Loucy (cell line): ENCODE data around the gene RAB30.

Source experiments
- H2AFZ ChIP-seq: fragments of 200-600 bp; sonication (generic); 2 replicates; pipeline ENCODE4 v1.6.0; 2016; ENCODE audit warnings: antibody characterized with exemption, mild to moderate bottlenecking, low read length, moderate library complexity
- H3F3A ChIP-seq: fragments of 200-600 bp; 2 replicates; pipeline ENCODE4 v1.6.0; 2016; ENCODE audit warnings: antibody characterized with exemption, low read depth, mild to moderate bottlenecking
- H3K27me3 ChIP-seq: fragments of 200-600 bp; sonication (generic); 2 replicates; pipeline ENCODE4 v1.6.1; 2014; ENCODE audit warnings: low read length, mild to moderate bottlenecking; ENCODE audit not compliant: insufficient read depth, poor library complexity, severe bottlenecking
- H3K36me3 ChIP-seq: fragments of 200-600 bp; sonication (generic); 2 replicates; pipeline ENCODE4 v1.6.1; 2016; ENCODE audit warnings: low read length; ENCODE audit not compliant: insufficient read depth
- H3K4me1 ChIP-seq: fragments of 200-600 bp; sonication (generic); 2 replicates; pipeline ENCODE4 v1.5.1; 2014; ENCODE audit warnings: low read length, mild to moderate bottlenecking; ENCODE audit not compliant: insufficient read depth, poor library complexity, severe bottlenecking
- H3K4me2 ChIP-seq: fragments of 200-600 bp; sonication (generic); 2 replicates; pipeline ENCODE4 v1.6.0; 2014; ENCODE audit warnings: antibody characterized with exemption, low read length, low read depth, mild to moderate bottlenecking; ENCODE audit not compliant: poor library complexity, severe bottlenecking
- H3K4me3 ChIP-seq: fragments of 200-600 bp; sonication (generic); 2 replicates; pipeline ENCODE4 v1.5.1; 2014; ENCODE audit warnings: low read length, mild to moderate bottlenecking, mixed read lengths; ENCODE audit not compliant: poor library complexity, severe bottlenecking
- H3K79me2 ChIP-seq: fragments of 200-600 bp; sonication (generic); 2 replicates; pipeline ENCODE4 v1.6.1; 2014; ENCODE audit warnings: low read length; ENCODE audit not compliant: insufficient read depth
- H3K9ac ChIP-seq: fragments of 200-600 bp; sonication (generic); 2 replicates; pipeline ENCODE4 v1.6.0; 2014; ENCODE audit warnings: mild to moderate bottlenecking, low read depth, low read length, moderate library complexity; ENCODE audit not compliant: poor library complexity, severe bottlenecking
- H3K9me2 ChIP-seq: fragments of 200-600 bp; sonication (generic); replicated peaks from 2 replicates; pipeline ENCODE4 v1.6.1; 2016; ENCODE audit warnings: low read depth, low read length, mixed read lengths
- H3K9me3 ChIP-seq: fragments of 200-600 bp; sonication (generic); 2 replicates; pipeline ENCODE4 v1.6.1; 2014; ENCODE audit warnings: mild to moderate bottlenecking, antibody characterized with exemption, low read length, low read depth; ENCODE audit not compliant: insufficient read depth
- H4K20me1 ChIP-seq: fragments of 200-600 bp; sonication (generic); 2 replicates; pipeline ENCODE4 v1.6.0; 2014; ENCODE audit warnings: antibody characterized with exemption, low read length, mild to moderate bottlenecking; ENCODE audit not compliant: insufficient read depth, poor library complexity, severe bottlenecking
- EZH2phosphoT487 ChIP-seq: fragments of 200-600 bp; IDR thresholded peaks from 2 replicates; pipeline ENCODE4 v1.6.1; 2018; ENCODE audit warnings: antibody characterized with exemption, mild to moderate bottlenecking, moderate library complexity, borderline replicate concordance
- TF ChIP-seq, protein P1 (sequence below): fragments of 200-600 bp; sonication (generic); conservative IDR thresholded peaks from 2 replicates; pipeline ENCODE4 v1.5.1; 2014; ENCODE audit warnings: mild to moderate bottlenecking, antibody characterized with exemption, low read length

The RAB30 gene

GRCh38 chr11:82981852-82982251 is 89.8 kb downstream of the RAB30 start:
- no peaks in the 10 kb centered on the region for H4K20me1 ChIP-seq
- H2AFZ ChIP-seq, result no peak overlapping the region
- no peaks in the 10 kb centered on the region for H3K79me2 ChIP-seq
- H3K9me2 ChIP-seq, result no peaks in the 10 kb centered on the region
- TF ChIP-seq, protein P1, sequence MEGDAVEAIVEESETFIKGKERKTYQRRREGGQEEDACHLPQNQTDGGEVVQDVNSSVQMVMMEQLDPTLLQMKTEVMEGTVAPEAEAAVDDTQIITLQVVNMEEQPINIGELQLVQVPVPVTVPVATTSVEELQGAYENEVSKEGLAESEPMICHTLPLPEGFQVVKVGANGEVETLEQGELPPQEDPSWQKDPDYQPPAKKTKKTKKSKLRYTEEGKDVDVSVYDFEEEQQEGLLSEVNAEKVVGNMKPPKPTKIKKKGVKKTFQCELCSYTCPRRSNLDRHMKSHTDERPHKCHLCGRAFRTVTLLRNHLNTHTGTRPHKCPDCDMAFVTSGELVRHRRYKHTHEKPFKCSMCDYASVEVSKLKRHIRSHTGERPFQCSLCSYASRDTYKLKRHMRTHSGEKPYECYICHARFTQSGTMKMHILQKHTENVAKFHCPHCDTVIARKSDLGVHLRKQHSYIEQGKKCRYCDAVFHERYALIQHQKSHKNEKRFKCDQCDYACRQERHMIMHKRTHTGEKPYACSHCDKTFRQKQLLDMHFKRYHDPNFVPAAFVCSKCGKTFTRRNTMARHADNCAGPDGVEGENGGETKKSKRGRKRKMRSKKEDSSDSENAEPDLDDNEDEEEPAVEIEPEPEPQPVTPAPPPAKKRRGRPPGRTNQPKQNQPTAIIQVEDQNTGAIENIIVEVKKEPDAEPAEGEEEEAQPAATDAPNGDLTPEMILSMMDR, result no peak
- no peak for TF ChIP-seq EZH2phosphoT487
- peaks cover 3% of the 10 kb centered on the region; the same call in 1 of the 2 replicates for H3K36me3 ChIP-seq
- H3K27me3 ChIP-seq, result no peaks in the 10 kb centered on the region
- H3F3A ChIP-seq, result no peaks in the 10 kb centered on the region
- H3K4me2 ChIP-seq, result no peak overlapping the region
- peaks cover 18% of the 10 kb centered on the region for H3K4me1 ChIP-seq
- no peaks in the 10 kb centered on the region for H3K9me3 ChIP-seq
- H3K4me3 ChIP-seq, result no peak overlapping the region
- no peak overlapping the region for H3K9ac ChIP-seq

DNA sequence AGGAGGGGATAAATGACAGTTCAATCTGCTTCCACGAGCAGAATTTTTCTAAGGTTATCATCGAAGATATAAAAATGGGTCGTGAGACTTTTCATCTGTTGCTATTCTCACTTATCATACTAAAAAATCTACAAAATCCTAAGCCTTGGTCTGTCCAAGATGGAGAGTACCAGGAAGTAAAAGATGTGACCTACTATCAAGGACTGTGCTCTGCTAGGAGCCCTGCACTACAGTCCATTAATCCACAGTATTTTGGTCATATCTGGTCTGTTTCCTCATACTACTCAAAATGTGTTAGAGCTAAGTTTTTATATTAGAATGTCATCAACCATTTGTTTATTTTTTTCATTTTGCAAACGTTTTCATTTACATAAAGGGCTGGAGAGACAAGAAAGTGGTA is 90.8 kb downstream of the RAB30 start:
- Histone ChIP-seq H3K36me3 (peaks cover 3% of the 10 kb centered on the region; the same call in 1 of the 2 replicates), H3K27me3 (no peaks in the 10 kb centered on the region), H3K4me1 (peaks cover 27% of the 10 kb centered on the region), H3K4me2 (no peak overlapping the region), H3K9me3 (no peaks in the 10 kb centered on the region), H3F3A (no peaks in the 10 kb centered on the region), H4K20me1 (no peaks in the 10 kb centered on the region), H3K9ac (no peak overlapping the region), H3K4me3 (no peak overlapping the region), H2AFZ (no peak overlapping the region), H3K9me2 (no peaks in the 10 kb centered on the region), H3K79me2 (no peaks in the 10 kb centered on the region)
- TF ChIP-seq EZH2phosphoT487, result no peak
- TF ChIP-seq, protein P1, result no peak

DNA sequence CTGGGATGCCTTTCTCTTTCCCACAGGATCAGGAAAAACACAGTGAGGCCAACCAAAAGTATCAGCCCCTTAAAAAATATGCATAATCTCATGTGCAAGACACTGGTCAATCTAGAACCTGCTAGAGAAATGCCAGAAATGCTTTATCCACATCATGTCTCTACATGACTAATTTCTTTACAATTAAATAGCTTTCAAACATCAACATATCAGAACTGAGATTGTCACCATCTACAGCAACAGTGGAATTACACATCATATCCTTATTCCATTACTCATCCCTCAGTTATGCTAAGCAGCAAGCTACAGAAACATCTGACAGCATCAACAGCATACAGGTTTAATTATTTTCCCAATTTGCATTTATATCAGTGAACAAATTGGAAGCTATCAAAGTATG is 91.4 kb downstream of the RAB30 start:
- no peaks in the 10 kb centered on the region for H3K9me2 ChIP-seq
- no peaks in the 10 kb centered on the region for H4K20me1 ChIP-seq
- no peaks in the 10 kb centered on the region for H3F3A ChIP-seq
- H3K4me2 ChIP-seq, result no peak overlapping the region
- H3K4me3 ChIP-seq, result no peak overlapping the region
- no peaks in the 10 kb centered on the region for H3K9me3 ChIP-seq
- H3K79me2 ChIP-seq, result no peaks in the 10 kb centered on the region
- H3K4me1 ChIP-seq, result peaks cover 33% of the 10 kb centered on the region
- H2AFZ ChIP-seq, result no peak overlapping the region
- peaks cover 3% of the 10 kb centered on the region; the same call in 1 of the 2 replicates for H3K36me3 ChIP-seq
- H3K9ac ChIP-seq, result no peak overlapping the region
- H3K27me3 ChIP-seq, result no peaks in the 10 kb centered on the region
- TF ChIP-seq EZH2phosphoT487, result no peak
- TF ChIP-seq, protein P1, result no peak
